Measurements from ENCODE around the gene NFATC2.

DNA sequence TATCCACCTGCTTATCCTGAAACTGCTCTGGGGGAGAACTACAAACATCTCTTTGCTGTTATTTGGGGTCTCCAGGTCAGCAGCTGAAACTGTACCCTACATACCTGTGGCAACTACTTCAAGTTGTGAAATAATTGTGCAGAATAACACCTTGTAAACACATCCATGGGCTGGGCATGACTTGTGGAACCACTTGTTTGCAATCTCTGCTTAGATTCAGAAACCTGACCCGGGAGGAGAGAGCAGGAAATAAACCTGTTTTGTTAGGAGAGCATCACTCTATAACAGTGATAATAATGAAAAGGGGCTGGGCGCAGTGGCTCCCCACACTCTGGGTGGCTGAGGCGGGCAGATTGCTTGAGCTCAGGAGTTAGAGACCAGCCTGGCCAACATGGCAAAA is 183.1 kb downstream of the NFATC2 start:
- TF ChIP-seq CTCF (IDR thresholded peaks at IDR 0.05) (no peak), POLR2A (IDR thresholded peaks at IDR 0.05) (no peak)
